HepG2 (cell line): ENCODE results near the gene DENND4C. TPM values are rescaled to one million over a fixed set of nuclear protein-coding genes. Genes with fewer than 3 reads are reported as not detected.

ENCODE experiments used
- ATAC-seq: fragments of 200-7000 bp; cut with Tn5 transposase; 3 replicates; pipeline ENCODE4 v1.9.1; 2020; ENCODE audit warnings: mild to moderate bottlenecking, moderate library complexity
- BruUV-seq: library from RNA; stranded (reverse); fragments of 400-500 nt; replicated peaks from 2 replicates; lab custom pipeline; 2021; lab: Mats Ljungman, UMichigan
- CTCF ChIA-PET: fragments of 300-600 bp; formaldehyde crosslinking; extraction: SDS; loops from one replicate; lab custom pipeline; 2021; ENCODE audit warnings: low total read pairs, inconsistent platforms, low intra/inter-chr PET ratio; lab: Yijun Ruan, JAX
- POLR2A ChIA-PET: fragments of 350-600 bp; sonication (Branson Sonifier 250); formaldehyde crosslinking; loops from one replicate; lab custom pipeline; 2020; ENCODE audit warnings: antibody characterized with exemption, inconsistent platforms; lab: Yijun Ruan, JAX
- DNase-seq: peaks from one replicate; pipeline ENCODE4 v3.0.0-alpha.2; 2015; ENCODE audit warnings: low spot score
- FAIRE-seq: peaks from 3 replicates; lab custom pipeline; 2011; peaks lifted over from hg19 to GRCh38; lab: Jason Lieb, UNC
- H2AFZ ChIP-seq: one replicate; pipeline ENCODE4 v1.6.1; 2011; ENCODE audit warnings: low read length, inconsistent platforms
- H3K27ac ChIP-seq: fragments of 300-600 bp; 3 replicates; pipeline ENCODE4 v1.8.0; 2011; ENCODE audit warnings: mixed run types, mild to moderate bottlenecking, mixed read lengths, low read length, inconsistent platforms; ENCODE audit not compliant: insufficient read depth; ENCODE audit errors: extremely low read length
- H3K27me3 ChIP-seq, 2 experiments: fragments of 200-600 bp in 1 of 2; 2 replicates in 1 of 2; 3 replicates in 1 of 2; pipeline versions ENCODE4 v1.6.0 to v1.8.0; 2011; ENCODE audit warnings: low read length in 2 of 2, mild to moderate bottlenecking in 2 of 2, moderate library complexity in 2 of 2, inconsistent platforms in 1 of 2; ENCODE audit not compliant: insufficient read depth in 2 of 2, control insufficient read depth in 1 of 2
- H3K36me3 ChIP-seq, 2 experiments: fragments of 200-600 bp in 1 of 2; replicated peaks in 1 of 2; 2 replicates in 1 of 2; 3 replicates in 1 of 2; pipeline versions ENCODE4 v1.5.1 to v1.8.0; 2011; ENCODE audit warnings: low read length in 2 of 2, inconsistent platforms in 1 of 2; ENCODE audit not compliant: insufficient read depth in 2 of 2, control insufficient read depth in 1 of 2
- H3K4me1 ChIP-seq: 2 replicates; pipeline ENCODE4 v1.5.1; 2012; ENCODE audit warnings: low read length, inconsistent platforms; ENCODE audit not compliant: insufficient read depth
- H3K4me2 ChIP-seq: 2 replicates; pipeline ENCODE4 v1.6.0; 2011; ENCODE audit warnings: low read depth, low read length, inconsistent platforms
- H3K4me3 ChIP-seq, 3 experiments: fragments of 200-600 bp in 1 of 3; sonication (generic), shearing (Covaris generic) in 1 of 3; replicated peaks in 1 of 3; 2 replicates each; pipeline ENCODE4 v1.5.1; 2011 to 2016; ENCODE audit warnings: low read length in 3 of 3, inconsistent platforms in 2 of 3, low read depth in 2 of 3, mild to moderate bottlenecking in 2 of 3, control low read depth in 1 of 3, mixed read lengths in 1 of 3; ENCODE audit not compliant: insufficient read depth in 1 of 3
- H3K79me2 ChIP-seq: one replicate; pipeline ENCODE4 v1.6.1; 2011; ENCODE audit warnings: low read length, inconsistent platforms; ENCODE audit not compliant: insufficient read depth
- H3K9ac ChIP-seq: 2 replicates; pipeline ENCODE4 v1.6.0; 2011; ENCODE audit warnings: mild to moderate bottlenecking, low read depth, low read length, inconsistent platforms; ENCODE audit not compliant: insufficient read depth
- H3K9me3 ChIP-seq: 2 replicates; pipeline ENCODE4 v1.5.1; 2012; ENCODE audit warnings: mild to moderate bottlenecking, low read length
- H4K20me1 ChIP-seq: 2 replicates; pipeline ENCODE4 v1.6.0; 2011; ENCODE audit warnings: inconsistent platforms, mild to moderate bottlenecking, low read length, moderate library complexity; ENCODE audit not compliant: insufficient read depth
- ARID4A ChIP-seq: sonication (generic); formaldehyde crosslinking; IDR thresholded peaks from 2 replicates; pipeline ENCODE4 v1.5.0; 2020; ENCODE audit warnings: mild to moderate bottlenecking, missing genetic modification reagents, borderline replicate concordance
- FOXM1 ChIP-seq: sonication (generic); formaldehyde crosslinking; IDR thresholded peaks from 2 replicates; pipeline ENCODE4 v1.5.0; 2020; ENCODE audit warnings: missing genetic modification reagents
- ISL2 ChIP-seq: sonication (generic); formaldehyde crosslinking; IDR thresholded peaks from 2 replicates; pipeline ENCODE4 v1.5.0; 2020; ENCODE audit warnings: missing genetic modification reagents
- TFE3 ChIP-seq: IDR thresholded peaks from 2 replicates; pipeline ENCODE4 v1.6.1; 2016
- ZNF224 ChIP-seq: sonication (generic); formaldehyde crosslinking; IDR thresholded peaks from 2 replicates; pipeline ENCODE4 v1.5.0; 2020; ENCODE audit warnings: mild to moderate bottlenecking, missing genetic modification reagents
- ZNF580 ChIP-seq: IDR thresholded peaks from 2 replicates; pipeline ENCODE4 v1.6.1; 2016; ENCODE audit warnings: low read depth, borderline replicate concordance
- ZNF784 ChIP-seq: sonication (generic); formaldehyde crosslinking; IDR thresholded peaks from 2 replicates; pipeline ENCODE4 v1.5.1; 2020; ENCODE audit warnings: missing genetic modification reagents, mild to moderate bottlenecking, borderline replicate concordance
- ZNF891 ChIP-seq: sonication (generic); formaldehyde crosslinking; IDR thresholded peaks from 2 replicates; pipeline ENCODE4 v1.5.0; 2020; ENCODE audit warnings: mild to moderate bottlenecking, missing genetic modification reagents
- WGBS: methylation state at CpG from one replicate; pipeline ENCODE4 v1.1.6; 2017; ENCODE audit warnings: low lambda C conversion rate; 5-methylcytosine and 5-hydroxymethylcytosine counted together
- in situ Hi-C: cut with HindIII; loops from 2 replicates; pipeline ENCODE4 v1.10.0; 2017; ENCODE audit warnings: low pct_unique_long_range_greater_than_20kb; ENCODE audit not compliant: extremely low pct_ligation_motif_present
- intact Hi-C: fragments of 100-400 bp; cut with micrococcal nuclease; formaldehyde crosslinking; loops from one replicate; pipeline ENCODE4 v1.10.0; 2022; ENCODE audit not compliant: unreplicated experiment
- polyA plus RNA-seq, 8 experiments: library from polyadenylated mRNA; depleted of rRNA in 3 of 8; stranded (reverse) in 7 of 8; unstranded in 1 of 8; fragments of >200 nt; fragmentation: Illumina TruSeq in 4 of 8; extraction: Trizol in 4 of 8; gene quantifications; 2 replicates each; pipeline versions ENCODE4 v1.2.1 to v1.2.3, GENCODE V29; 2011 to 2016; ENCODE audit warnings: low read depth in 4 of 8, missing spikeins in 1 of 8, mixed read lengths in 1 of 8; ENCODE audit not compliant: insufficient read depth in 1 of 8
- total RNA-seq, 5 experiments: library from RNA; depleted of rRNA; stranded (reverse); fragments of >200 nt; fragmentation: Illumina TruSeq; extraction: Trizol; gene quantifications; 2 replicates each; pipeline ENCODE4 v1.2.3, GENCODE V29; 2016; ENCODE audit warnings: low read depth in 1 of 5

Gene DENND4C
- total and polyA plus RNA-seq, 2 of the 13 experiments (the other 11 are each of a cell fraction or from before 2014, with no cell fraction given), result 19.1 to 27.2 TPM

GRCh38 chr9:19201899-19202891, 28.3 kb upstream of the DENND4C start:
- peak overlapping the region; percentile 9 to 39 (median 20); a peak in 3 of 6 replicates for H3K4me3 ChIP-seq
- no peaks in the 10 kb centered on the region for H3K27me3 ChIP-seq
- intact Hi-C loops (loop anchor here (2.0 kb wide), 1 partner anchor 29 kb away; the partner anchor contains the start of gene DENND4C), in situ Hi-C loops (no loop called here)
- peak overlapping the region; percentile 82 for H3K27ac ChIP-seq
- DNase-seq (peak; percentile 92), ATAC-seq (peak; percentile 92), FAIRE-seq (peak; percentile 95)
- H3K4me1 ChIP-seq, result peaks cover 26% of the 10 kb centered on the region
- ChIA-PET POLR2A (interaction anchor here (1.0 to 2.5 kb wide), 14 partner anchors 18 to 153 kb away, joined by 3 to 22 read pairs (median 4); partner anchors contain the start of genes DENND4C and RRAGA), CTCF (no interaction called here)
- H3K36me3 ChIP-seq, result no peaks in the 10 kb centered on the region
- no peaks in the 10 kb centered on the region for H3K79me2 ChIP-seq
- peak overlapping the region; percentile 70 for H3K4me2 ChIP-seq
- H3K9ac ChIP-seq, result peak overlapping the region; percentile 36
- H3K9me3 ChIP-seq, result no peaks in the 10 kb centered on the region
- H4K20me1 ChIP-seq, result no peaks in the 10 kb centered on the region
- BruUV-seq, result no TSS peak
- H2AFZ ChIP-seq, result peak overlapping the region; percentile 22
- WGBS, result 28% methylated on average over 12 of the region's 13 CpGs
- peak; percentile 26; the same call in 1 of the 2 replicates for TF ChIP-seq ZNF580
- peak; percentile 43; the same call in 1 of the 2 replicates for TF ChIP-seq TFE3
- TF ChIP-seq ZNF224 (CRISPR knock-in tag), result 0 out of 2 replicates have a peak, but pooled peaks have one; percentile 41
- peak; percentile 28; the same call in 1 of the 2 replicates for TF ChIP-seq ARID4A (CRISPR knock-in tag)
- 0 out of 2 replicates have a peak, but pooled peaks have one; percentile 25 for TF ChIP-seq ZNF784 (CRISPR knock-in tag)
- TF ChIP-seq ZNF891 (CRISPR knock-in tag), result peak; percentile 25; the same call in 1 of the 2 replicates
- peak; percentile 98 for TF ChIP-seq ISL2 (CRISPR knock-in tag)
- TF ChIP-seq FOXM1 (CRISPR knock-in tag), result no peak
